HCT116 (cell line): ENCODE measurements around the gene MAPK1IP1L. TPM values are rescaled to one million over a fixed set of nuclear protein-coding genes. Genes with fewer than 3 reads are reported as not detected.
"Not testable (repeated sequence)": the region's sequence is repeated elsewhere in the genome, so short reads cannot be mapped to it uniquely, and the experiment has no call there.

Experiments used
- ATAC-seq: fragments of 200-7000 bp; cut with Tn5 transposase; 2 replicates; pipeline ENCODE4 v1.9.1; 2020; ENCODE audit warnings: mild to moderate bottlenecking, moderate library complexity
- BruUV-seq: library from RNA; stranded (reverse); fragments of 400-500 nt; replicated peaks from 2 replicates; lab custom pipeline; 2021; lab: Mats Ljungman, UMichigan
- CTCF ChIA-PET: fragments of 300-600 bp; sonication (Branson Sonifier 250); formaldehyde crosslinking; loops from one replicate; lab custom pipeline; 2021; ENCODE audit warnings: antibody characterized with exemption; lab: Charles Lee
- POLR2A ChIA-PET: fragments of 300-600, 350-600 bp; sonication (Branson Sonifier 250); formaldehyde crosslinking; loops from one replicate; lab custom pipeline; 2021; ENCODE audit warnings: antibody characterized with exemption; lab: Charles Lee
- RAD21 ChIA-PET, 2 experiments: fragments of 300-600 bp; sonication (Branson Sonifier 250); formaldehyde crosslinking; loops; one replicate each; lab custom pipeline; 2023; ENCODE audit warnings: low total read pairs in 2 of 2; ENCODE audit not compliant: uncharacterized antibody in 2 of 2, unreplicated experiment in 2 of 2, low non-redundant PET in 1 of 2; lab: Charles Lee
- DNase-seq: peaks from one replicate; pipeline ENCODE4 v3.0.0-alpha.2; 2010; ENCODE audit warnings: low read depth, low spot score
- H2AFZ ChIP-seq: fragments of 200-600 bp; shearing (Covaris generic), sonication (generic); 2 replicates; pipeline ENCODE4 v1.6.1; 2017; ENCODE audit warnings: low read depth, mixed run types, mixed read lengths, antibody characterized with exemption, low read length; ENCODE audit not compliant: poor library complexity, severe bottlenecking
- H3K27ac ChIP-seq: 2 replicates; pipeline ENCODE4 v1.5.1; 2012; ENCODE audit warnings: low read depth, low read length
- H3K27me3 ChIP-seq: fragments of 200-600 bp; sonication (generic); 2 replicates; pipeline ENCODE4 v1.6.1; 2016; ENCODE audit warnings: mixed run types, low read length, mixed read lengths; ENCODE audit not compliant: insufficient read depth
- H3K36me3 ChIP-seq, 2 experiments: fragments of 200-500 bp in 1 of 2; fragments of 200-600 bp in 1 of 2; sonication (Bioruptor generic) in 1 of 2; sonication (generic) in 1 of 2; 2 replicates each; pipeline versions ENCODE4 v1.5.1 to v1.6.1; 2014 to 2016; ENCODE audit warnings: low read length in 2 of 2, inconsistent platforms in 1 of 2, mixed read lengths in 1 of 2, mixed run types in 1 of 2; ENCODE audit not compliant: insufficient read depth in 2 of 2, control insufficient read depth in 1 of 2
- H3K4me1 ChIP-seq, 2 experiments: fragments of 200-600 bp in 1 of 2; sonication (generic) in 1 of 2; 2 replicates each; pipeline versions ENCODE4 v1.5.1 to v1.6.1; 2012 to 2017; ENCODE audit warnings: low read length in 2 of 2, inconsistent platforms in 1 of 2, mild to moderate bottlenecking in 1 of 2, mixed read lengths in 1 of 2, mixed run types in 1 of 2, moderate library complexity in 1 of 2; ENCODE audit not compliant: insufficient read depth in 2 of 2, control insufficient read depth in 1 of 2
- H3K4me2 ChIP-seq: fragments of 200-600 bp; sonication (generic); 2 replicates; pipeline ENCODE4 v1.6.1; 2017; ENCODE audit warnings: mixed run types, low read length, mixed read lengths
- H3K4me3 ChIP-seq, 2 experiments: fragments of 200-600 bp in 1 of 2; sonication (generic) in 1 of 2; replicated peaks in 1 of 2; 2 replicates each; pipeline ENCODE4 v1.5.1; 2011 to 2016; ENCODE audit warnings: low read length in 2 of 2, control low read depth in 1 of 2, low read depth in 1 of 2, mild to moderate bottlenecking in 1 of 2, mixed read lengths in 1 of 2, mixed run types in 1 of 2
- H3K79me2 ChIP-seq: fragments of 200-600 bp; sonication (generic); 2 replicates; pipeline ENCODE4 v1.6.1; 2017; ENCODE audit warnings: mild to moderate bottlenecking, mixed run types, low read length, moderate library complexity, mixed read lengths; ENCODE audit not compliant: insufficient read depth
- H3K9ac ChIP-seq: fragments of 200-600 bp; sonication (generic); 2 replicates; pipeline ENCODE4 v1.6.1; 2016; ENCODE audit warnings: low read length, mixed read lengths
- H3K9me2 ChIP-seq: fragments of 200-600 bp; sonication (generic), shearing (Covaris generic); 2 replicates; pipeline ENCODE4 v1.6.1; 2017; ENCODE audit warnings: mixed run types, mild to moderate bottlenecking, moderate library complexity; ENCODE audit not compliant: insufficient read depth
- H3K9me3 ChIP-seq, 2 experiments: fragments of 200-500 bp in 1 of 2; fragments of 200-600 bp in 1 of 2; sonication (Bioruptor generic) in 1 of 2; sonication (generic) in 1 of 2; 2 replicates each; pipeline ENCODE4 v1.6.1; 2014 to 2017; ENCODE audit warnings: low read length in 2 of 2, mixed read lengths in 2 of 2, inconsistent platforms in 1 of 2, low read depth in 1 of 2, mild to moderate bottlenecking in 1 of 2, mixed run types in 1 of 2, moderate library complexity in 1 of 2; ENCODE audit not compliant: control insufficient read depth in 1 of 2, insufficient read depth in 1 of 2
- H4K20me1 ChIP-seq: fragments of 200-600 bp; sonication (generic), shearing (Covaris generic); 2 replicates; pipeline ENCODE4 v1.6.1; 2017; ENCODE audit warnings: mixed run types, mild to moderate bottlenecking, moderate library complexity; ENCODE audit not compliant: insufficient read depth
- ZBTB33 ChIP-seq: IDR thresholded peaks from 2 replicates; pipeline ENCODE4 v1.6.1; 2011; ENCODE audit warnings: mild to moderate bottlenecking, low read length, moderate library complexity; ENCODE audit not compliant: insufficient replicate concordance; ENCODE audit errors: extremely low read depth
- intact Hi-C: fragments of 100-400 bp; cut with micrococcal nuclease; formaldehyde crosslinking; loops from 2 replicates; pipeline ENCODE4 v1.10.0; 2022
- total RNA-seq: library from RNA; stranded (reverse); gene quantifications from one replicate; pipeline ENCODE4 v1.2.1, GENCODE V29; 2021; ENCODE audit not compliant: unreplicated experiment

MAPK1IP1L gene
- total RNA-seq, 1 experiment from 2014 or later = 101 TPM

- intact Hi-C loops = no loop called here
- RAD21 ChIA-PET = no interaction called here
- peaks cover 3 to 7% of the 10 kb centered on the region in 2 experiments; a peak in 2 of 4 replicates for H3K36me3 ChIP-seq
- POLR2A ChIA-PET = no interaction called here
- no peaks in the 10 kb centered on the region for H3K9me3 ChIP-seq
- CTCF ChIA-PET = interaction anchor here (2.4 kb wide), 1 partner anchor 20 kb away, joined by 9 read pairs; the partner anchor contains the start of gene MAPK1IP1L
- H3K9ac ChIP-seq = no peak overlapping the region
- H3K4me3 ChIP-seq = no peak overlapping the region
- H3K27me3 ChIP-seq = no peaks in the 10 kb centered on the region
- no peak overlapping the region for H2AFZ ChIP-seq
- H3K4me2 ChIP-seq = no peak overlapping the region
- ATAC-seq (no peak), DNase-seq (no peak)
- H3K79me2 ChIP-seq = peaks cover 92% of the 10 kb centered on the region
- peaks cover 7% of the 10 kb centered on the region; the same call in 1 of the 2 replicates for H4K20me1 ChIP-seq
- H3K27ac ChIP-seq = no peak overlapping the region
- no TSS peak for BruUV-seq
- H3K4me1 ChIP-seq = peaks cover 3 to 14% of the 10 kb centered on the region in 2 experiments; a peak in 3 of 4 replicates
- H3K9me2 ChIP-seq = no peaks in the 10 kb centered on the region
- TF ChIP-seq ZBTB33 = no peak
These were observed 20.3 kb upstream of the MAPK1IP1L start for GRCh38 chr14:55031190-55031589.

DNA sequence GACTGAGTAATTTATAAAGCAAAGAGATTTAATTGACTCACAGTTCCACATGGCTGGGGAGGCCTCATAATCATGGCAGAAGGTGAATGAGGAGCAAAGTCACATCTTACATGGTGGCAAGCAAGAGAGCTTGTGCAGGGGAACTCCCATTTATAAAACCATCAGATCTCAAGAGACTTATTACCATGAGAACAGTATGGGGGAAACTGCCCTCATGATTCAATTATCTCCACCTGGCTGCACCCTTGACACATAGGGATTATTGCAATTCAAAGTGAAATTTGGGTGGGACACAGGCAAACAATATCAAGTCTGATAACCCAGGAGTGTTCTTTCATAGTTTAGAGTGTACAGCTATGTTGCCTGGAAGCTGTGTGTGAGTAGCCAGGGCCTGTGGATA is 13.5 kb upstream of the MAPK1IP1L start:
- H3K27ac ChIP-seq, H3K9ac ChIP-seq, RAD21 ChIA-PET, BruUV-seq, ATAC-seq, H3K4me3 ChIP-seq, H2AFZ ChIP-seq, H3K9me3 ChIP-seq, POLR2A ChIA-PET, H3K9me2 ChIP-seq, H4K20me1 ChIP-seq, CTCF ChIA-PET, intact Hi-C loops, H3K4me1 ChIP-seq, H3K36me3 ChIP-seq, H3K4me2 ChIP-seq, H3K27me3 ChIP-seq, DNase-seq: not testable (repeated sequence)
- peaks cover 77% of the 10 kb centered on the region for H3K79me2 ChIP-seq
